Stimulated activated CD4-positive, alpha-beta T cell treated with anti-CD3 and anti-CD28 coated beads, Interleukin-2, amount 100 ng/mL, for 4 hours (primary cell): Measurements from ENCODE around the gene ZFHX3.
A peak's percentile ranks its signal among the peaks of the same experiment; 100 is the strongest.

ENCODE experiments used
- DNase-seq: peaks from one replicate; pipeline ENCODE4 v3.0.0-alpha.2; 2020; ENCODE audit warnings: low read depth

The ZFHX3 gene

GRCh38 chr16:72846594-72846993 lies 201.3 kb downstream of the ZFHX3 start:
- DNase-seq = no peak

GRCh38 chr16:72845322-72846020 lies 202.5 kb downstream of the ZFHX3 start:
- DNase-seq = no peak

- DNase-seq = no peak
Observed at GRCh38 chr16:72844225-72844920, 203.6 kb downstream of the ZFHX3 start.

GRCh38 chr16:72841506-72841905 lies 206.4 kb downstream of the ZFHX3 start:
- no peak for DNase-seq

GRCh38 chr16:72840631-72841381 lies 207.1 kb downstream of the ZFHX3 start:
- no peak for DNase-seq

- DNase-seq = no peak
Observed at GRCh38 chr16:72838951-72839350, 209.0 kb downstream of the ZFHX3 start.

GRCh38 chr16:72838586-72838910 lies 209.4 kb downstream of the ZFHX3 start:
- no peak for DNase-seq

- no peak for DNase-seq
Observed at GRCh38 chr16:72837846-72838585, 209.9 kb downstream of the ZFHX3 start.

- DNase-seq = no peak
Observed at GRCh38 chr16:72836985-72837384, 210.9 kb downstream of the ZFHX3 start.

- DNase-seq = no peak
Observed at GRCh38 chr16:72836181-72836580, 211.7 kb downstream of the ZFHX3 start.

GRCh38 chr16:72835086-72835485 lies 212.8 kb downstream of the ZFHX3 start:
- DNase-seq = no peak

GRCh38 chr16:72834499-72834898 lies 213.4 kb downstream of the ZFHX3 start:
- no peak for DNase-seq

- no peak for DNase-seq
Observed at GRCh38 chr16:72833969-72834368, 214.0 kb downstream of the ZFHX3 start.

GRCh38 chr16:72833482-72833881 lies 214.4 kb downstream of the ZFHX3 start:
- no peak for DNase-seq

- peak; percentile 25 for DNase-seq
Observed at GRCh38 chr16:72832621-72833248, 215.2 kb downstream of the ZFHX3 start.

- no peak for DNase-seq
Observed at GRCh38 chr16:72829846-72830775, 217.8 kb downstream of the ZFHX3 start.

- no peak for DNase-seq
Observed at GRCh38 chr16:72827866-72828265, 220.1 kb downstream of the ZFHX3 start.

GRCh38 chr16:72825912-72826621 lies 221.9 kb downstream of the ZFHX3 start:
- no peak for DNase-seq

- DNase-seq = no peak
Observed at GRCh38 chr16:72824761-72825160, 223.2 kb downstream of the ZFHX3 start.

- no peak for DNase-seq
Observed at GRCh38 chr16:72824027-72824426, 223.9 kb downstream of the ZFHX3 start.
